RCC 7860 (cell line): ENCODE data around the gene SLC6A6.

Source experiments
- DNase-seq: peaks from one replicate; pipeline ENCODE4 v3.0.0-alpha.2; 2015; ENCODE audit warnings: low spot score
- FAIRE-seq: peaks from 2 replicates; lab custom pipeline; 2012; peaks lifted over from hg19 to GRCh38; lab: Jason Lieb, UNC

SLC6A6 gene

GRCh38 chr3:14448756-14449727 lies 46.6 kb downstream of the SLC6A6 start:
- FAIRE-seq (no peak), DNase-seq (no peak)

GRCh38 chr3:14450506-14450905 lies 48.1 kb downstream of the SLC6A6 start:
- FAIRE-seq = no peak
- DNase-seq = no peak

GRCh38 chr3:14450922-14451606 lies 48.7 kb downstream of the SLC6A6 start:
- FAIRE-seq (no peak), DNase-seq (no peak)

- FAIRE-seq (peak; percentile 87), DNase-seq (peak; percentile 90)
Measured at GRCh38 chr3:14451844-14452739, 49.7 kb downstream of the SLC6A6 start.

- peak; percentile 85 for DNase-seq
- peak; percentile 86 for FAIRE-seq
Measured at GRCh38 chr3:14452740-14453710, 50.6 kb downstream of the SLC6A6 start.

- no peak for FAIRE-seq
- DNase-seq = no peak
Measured at GRCh38 chr3:14453876-14454638, 51.7 kb downstream of the SLC6A6 start.

- DNase-seq (no peak), FAIRE-seq (no peak)
Measured at GRCh38 chr3:14454639-14455310, 52.4 kb downstream of the SLC6A6 start.

- FAIRE-seq = no peak
- no peak for DNase-seq
Measured at GRCh38 chr3:14455571-14456317, 53.3 kb downstream of the SLC6A6 start.

- no peak for DNase-seq
- FAIRE-seq = no peak
Measured at GRCh38 chr3:14456794-14457193, 54.4 kb downstream of the SLC6A6 start.

GRCh38 chr3:14457481-14457880 lies 55.1 kb downstream of the SLC6A6 start:
- DNase-seq = no peak
- no peak for FAIRE-seq

- DNase-seq (peak; percentile 41), FAIRE-seq (peak; percentile 15)
Measured at GRCh38 chr3:14457999-14458398, 55.6 kb downstream of the SLC6A6 start.

GRCh38 chr3:14458434-14459275 lies 56.2 kb downstream of the SLC6A6 start:
- FAIRE-seq (peak; percentile 91), DNase-seq (peak; percentile 32)

- DNase-seq (no peak), FAIRE-seq (no peak)
Measured at GRCh38 chr3:14459384-14459783, 57.0 kb downstream of the SLC6A6 start.

GRCh38 chr3:14459787-14460186 lies 57.4 kb downstream of the SLC6A6 start:
- DNase-seq (no peak), FAIRE-seq (no peak)

GRCh38 chr3:14460342-14461005 lies 58.1 kb downstream of the SLC6A6 start:
- DNase-seq = peak; percentile 73
- peak; percentile 89 for FAIRE-seq

- FAIRE-seq = no peak
- no peak for DNase-seq
Measured at GRCh38 chr3:14461006-14461747, 58.8 kb downstream of the SLC6A6 start.
